ENCODE measurements around the gene GRID1.

Gene GRID1

GRCh38 chr10:86149257-86149656 lies 217.3 kb downstream of the GRID1 start:
- DNase-seq (ENCODE audit: low read depth) = no peak
- no peak overlapping the region for H3K4me3 ChIP-seq (ENCODE audit: low read depth, low read length)

- no peak for DNase-seq (ENCODE audit: low read depth)
- no peak overlapping the region for H3K4me3 ChIP-seq (ENCODE audit: low read depth, low read length)
These were observed 218.5 kb downstream of the GRID1 start for GRCh38 chr10:86148117-86148516.

- DNase-seq (ENCODE audit: low read depth) = no peak
These were observed 222.3 kb downstream of the GRID1 start for GRCh38 chr10:86144301-86144700.

GRCh38 chr10:86141896-86142295 lies 224.7 kb downstream of the GRID1 start:
- H3K4me3 ChIP-seq (ENCODE audit: low read depth, low read length) = no peak overlapping the region
- no peak for DNase-seq (ENCODE audit: low read depth)

More at GRCh38 chr10:86144301-86144700, 222.3 kb downstream of the GRID1 start:
- no peak overlapping the region for H3K4me3 ChIP-seq (ENCODE audit: low read depth, low read length)

GRCh38 chr10:86139066-86139657 lies 227.4 kb downstream of the GRID1 start:
- DNase-seq (ENCODE audit: low read depth) = no peak

GRCh38 chr10:86138551-86139065 lies 228.0 kb downstream of the GRID1 start:
- no peak for DNase-seq (ENCODE audit: low read depth)
- H3K4me3 ChIP-seq (ENCODE audit: low read depth, low read length) = no peak overlapping the region

More at GRCh38 chr10:86139066-86139657, 227.4 kb downstream of the GRID1 start:
- H3K4me3 ChIP-seq (ENCODE audit: low read depth, low read length) = no peak overlapping the region

- no peak overlapping the region for H3K4me3 ChIP-seq (ENCODE audit: low read depth, low read length)
- no peak for DNase-seq (ENCODE audit: low read depth)
These were observed 229.0 kb downstream of the GRID1 start for GRCh38 chr10:86137561-86137960.

GRCh38 chr10:86136934-86137333 lies 229.7 kb downstream of the GRID1 start:
- no peak for DNase-seq (ENCODE audit: low read depth)
- H3K4me3 ChIP-seq (ENCODE audit: low read depth, low read length) = no peak overlapping the region

- no peak for DNase-seq (ENCODE audit: low read depth)
- H3K4me3 ChIP-seq (ENCODE audit: low read depth, low read length) = no peak overlapping the region
These were observed 231.4 kb downstream of the GRID1 start for GRCh38 chr10:86135191-86135590.

- no peak overlapping the region for H3K4me3 ChIP-seq (ENCODE audit: low read depth, low read length)
- DNase-seq (ENCODE audit: low read depth) = no peak
These were observed 235.7 kb downstream of the GRID1 start for GRCh38 chr10:86130737-86131475.

GRCh38 chr10:86130041-86130440 lies 236.6 kb downstream of the GRID1 start:
- no peak overlapping the region for H3K4me3 ChIP-seq (ENCODE audit: low read depth, low read length)
- no peak for DNase-seq (ENCODE audit: low read depth)

- no peak for DNase-seq (ENCODE audit: low read depth)
These were observed 238.2 kb downstream of the GRID1 start for GRCh38 chr10:86128360-86128759.

GRCh38 chr10:86127274-86127819 lies 239.2 kb downstream of the GRID1 start:
- no peak overlapping the region for H3K4me3 ChIP-seq (ENCODE audit: low read depth, low read length)
- DNase-seq (ENCODE audit: low read depth) = no peak

More at GRCh38 chr10:86128360-86128759, 238.2 kb downstream of the GRID1 start:
- H3K4me3 ChIP-seq (ENCODE audit: low read depth, low read length) = no peak overlapping the region

- no peak overlapping the region for H3K4me3 ChIP-seq (ENCODE audit: low read depth, low read length)
- no peak for DNase-seq (ENCODE audit: low read depth)
These were observed 241.9 kb downstream of the GRID1 start for GRCh38 chr10:86124734-86125133.

GRCh38 chr10:86123715-86124114 lies 242.9 kb downstream of the GRID1 start:
- no peak for DNase-seq (ENCODE audit: low read depth)
- no peak overlapping the region for H3K4me3 ChIP-seq (ENCODE audit: low read depth, low read length)

- no peak for DNase-seq (ENCODE audit: low read depth)
- no peak overlapping the region for H3K4me3 ChIP-seq (ENCODE audit: low read depth, low read length)
These were observed 243.3 kb downstream of the GRID1 start for GRCh38 chr10:86123304-86123703.

GRCh38 chr10:86122646-86123045 lies 243.9 kb downstream of the GRID1 start:
- DNase-seq (ENCODE audit: low read depth) = no peak
- no peak overlapping the region for H3K4me3 ChIP-seq (ENCODE audit: low read depth, low read length)

- no peak for DNase-seq (ENCODE audit: low read depth)
- no peak overlapping the region for H3K4me3 ChIP-seq (ENCODE audit: low read depth, low read length)
These were observed 245.4 kb downstream of the GRID1 start for GRCh38 chr10:86121200-86121599.

GRCh38 chr10:86117051-86117450 lies 249.5 kb downstream of the GRID1 start:
- DNase-seq (ENCODE audit: low read depth) = no peak
- H3K4me3 ChIP-seq (ENCODE audit: low read depth, low read length) = no peak overlapping the region

GRCh38 chr10:86113983-86114382 lies 252.6 kb downstream of the GRID1 start:
- DNase-seq (ENCODE audit: low read depth) = no peak
- no peak overlapping the region for H3K4me3 ChIP-seq (ENCODE audit: low read depth, low read length)

GRCh38 chr10:86113501-86113900 lies 253.1 kb downstream of the GRID1 start:
- H3K4me3 ChIP-seq (ENCODE audit: low read depth, low read length) = no peak overlapping the region
- no peak for DNase-seq (ENCODE audit: low read depth)

All from skeletal muscle cell (primary cell).